Measurements from ENCODE around the gene STUM. TPM values are rescaled to one million over a fixed set of nuclear protein-coding genes. Genes with fewer than 3 reads are reported as not detected.

Gene STUM
- total and polyA plus RNA-seq, 2 of the 8 experiments (the other 6 are each of a cell fraction or from before 2014, with no cell fraction given) = 0.76 to 1.2 TPM

DNA sequence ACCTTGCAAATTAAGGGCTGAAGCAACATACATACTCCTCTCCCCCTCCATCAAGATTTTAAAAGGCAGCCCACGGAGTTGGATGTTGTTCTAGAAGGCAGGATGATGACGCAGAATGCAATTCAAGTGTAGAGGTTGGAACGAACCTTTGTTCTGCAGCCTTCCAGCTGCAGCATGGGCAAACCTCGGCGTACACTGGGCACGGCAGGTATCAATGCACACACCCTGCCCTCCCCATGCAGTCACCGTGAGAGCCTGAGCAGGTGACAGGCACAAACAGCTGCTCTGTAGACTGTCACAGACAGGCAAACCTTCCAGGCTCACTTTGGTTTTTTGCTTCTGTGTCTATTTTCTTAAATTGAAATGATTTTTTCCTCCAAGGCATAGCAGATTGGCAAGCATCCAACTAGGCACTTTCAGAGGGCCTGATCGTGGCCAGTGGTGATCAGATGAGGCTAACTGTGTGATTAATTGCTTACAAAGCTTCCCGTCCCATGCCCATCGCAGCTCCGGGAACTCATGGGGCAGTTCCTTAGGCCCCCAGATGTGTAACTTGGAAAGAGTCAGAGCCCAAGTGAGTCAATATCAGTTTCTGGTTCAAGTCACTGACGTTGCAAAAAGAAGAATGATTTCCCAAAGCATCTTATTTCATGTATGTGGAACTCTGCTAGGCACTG is 108.2 kb downstream of the STUM start (continued):
- TF ChIP-seq GTF2F1 (IDR thresholded peaks at IDR 0.05; ENCODE audit: borderline replicate concordance, low read depth, low read length) = no peak
- no peak for TF ChIP-seq KDM1A (IDR thresholded peaks at IDR 0.05; ENCODE audit: borderline replicate concordance, low read length)
- no peak for TF ChIP-seq CREB1 (IDR thresholded peaks at IDR 0.05)
- no peak for TF ChIP-seq SIX5 (IDR thresholded peaks at IDR 0.05; ENCODE audit: low read depth, low read length)

Data from H1 (cell line).